HG03432 (cell line): Measurements from ENCODE around the gene TRIM40.

Experiments used
- ATAC-seq: cut with Tn5 transposase; IDR thresholded peaks from one replicate; pipeline ENCODE4 v1.9.1; 2021; ENCODE audit warnings: mild to moderate bottlenecking, moderate library complexity; ENCODE audit not compliant: unreplicated experiment

Gene TRIM40

DNA sequence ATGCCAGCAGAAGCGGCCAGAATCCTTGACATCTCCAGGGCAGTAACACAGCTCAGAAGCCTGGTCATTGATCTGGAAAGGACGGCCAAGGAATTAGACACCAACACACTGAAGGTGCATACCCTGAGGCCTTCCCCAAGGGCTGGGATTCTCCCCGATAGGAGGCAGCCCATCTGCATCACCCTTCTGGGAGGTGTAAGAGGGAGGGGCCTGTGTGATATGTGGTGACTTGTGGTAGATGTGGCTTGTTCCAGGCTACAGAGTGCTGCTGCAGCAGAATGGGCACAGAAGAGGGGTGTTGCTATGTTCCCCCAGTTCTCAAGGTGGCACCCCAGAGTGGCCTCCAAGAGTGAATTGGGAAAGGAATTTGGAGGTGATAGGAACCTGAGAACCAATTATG, 11.2 kb downstream of the TRIM40 start:
- no peak for ATAC-seq

- no peak for ATAC-seq
Measured at GRCh38 chr6:30149234-30149633, 13.3 kb downstream of the TRIM40 start.

GRCh38 chr6:30149858-30150550, 14.1 kb downstream of the TRIM40 start:
- no peak for ATAC-seq

DNA sequence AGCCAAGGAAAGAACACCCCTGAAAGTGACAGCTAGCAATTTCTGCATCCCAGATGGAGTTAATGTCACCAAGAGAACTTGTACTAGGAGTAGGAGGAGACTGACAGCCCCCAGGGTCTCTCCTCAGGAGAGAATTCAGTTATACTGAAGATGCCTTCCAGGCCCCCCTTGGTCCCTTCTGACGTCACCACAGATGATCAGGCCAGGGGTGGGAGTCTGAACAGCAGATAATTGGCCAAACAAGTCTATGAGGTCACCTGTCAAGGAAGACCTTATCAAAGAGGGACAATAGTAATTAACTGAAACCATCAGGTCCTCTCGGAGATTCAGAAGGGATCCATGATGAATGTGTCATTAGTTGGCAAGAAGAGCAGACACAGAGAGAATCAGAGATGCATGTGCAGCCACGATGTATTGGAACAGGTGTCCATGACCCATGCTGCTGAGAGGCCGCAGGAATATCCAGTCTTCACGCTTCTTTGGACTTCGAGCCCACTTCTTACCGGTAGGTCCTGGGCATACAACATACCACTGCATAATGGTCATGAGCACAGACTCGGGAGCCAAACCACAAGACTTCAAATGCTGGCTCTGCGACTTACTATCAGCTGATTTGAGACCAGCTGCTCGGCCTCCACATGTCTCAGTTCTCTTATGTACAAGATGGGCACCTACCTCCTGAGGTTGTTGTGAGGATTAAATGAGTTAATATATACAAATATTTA, 14.9 kb downstream of the TRIM40 start:
- no peak for ATAC-seq

GRCh38 chr6:30151580-30151979, 15.6 kb downstream of the TRIM40 start:
- no peak for ATAC-seq

- ATAC-seq, result no peak
Measured at GRCh38 chr6:30152016-30152673, 16.2 kb downstream of the TRIM40 start.

- ATAC-seq, result no peak
Measured at GRCh38 chr6:30152910-30153610, 17.1 kb downstream of the TRIM40 start.

DNA sequence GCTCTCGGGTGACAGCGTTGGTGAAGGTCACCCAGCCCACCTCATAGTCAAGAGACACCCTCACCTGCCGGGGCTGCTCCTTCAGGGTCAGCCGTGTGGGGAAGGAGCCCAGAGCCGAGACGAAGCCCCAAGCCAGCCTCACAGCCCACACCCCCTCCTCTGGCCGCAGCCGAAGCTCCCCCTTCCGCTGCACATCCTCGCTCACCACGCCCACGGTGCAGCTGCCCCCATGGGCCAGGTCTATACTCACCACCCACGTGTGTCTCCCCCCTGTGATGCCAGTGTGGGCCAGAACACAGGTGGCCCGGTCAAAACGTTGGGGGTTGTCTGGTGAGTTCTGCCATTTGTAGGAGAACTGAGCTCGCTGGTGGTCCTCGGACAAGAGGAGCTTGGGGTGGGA, 18.1 kb downstream of the TRIM40 start:
- no peak for ATAC-seq

DNA sequence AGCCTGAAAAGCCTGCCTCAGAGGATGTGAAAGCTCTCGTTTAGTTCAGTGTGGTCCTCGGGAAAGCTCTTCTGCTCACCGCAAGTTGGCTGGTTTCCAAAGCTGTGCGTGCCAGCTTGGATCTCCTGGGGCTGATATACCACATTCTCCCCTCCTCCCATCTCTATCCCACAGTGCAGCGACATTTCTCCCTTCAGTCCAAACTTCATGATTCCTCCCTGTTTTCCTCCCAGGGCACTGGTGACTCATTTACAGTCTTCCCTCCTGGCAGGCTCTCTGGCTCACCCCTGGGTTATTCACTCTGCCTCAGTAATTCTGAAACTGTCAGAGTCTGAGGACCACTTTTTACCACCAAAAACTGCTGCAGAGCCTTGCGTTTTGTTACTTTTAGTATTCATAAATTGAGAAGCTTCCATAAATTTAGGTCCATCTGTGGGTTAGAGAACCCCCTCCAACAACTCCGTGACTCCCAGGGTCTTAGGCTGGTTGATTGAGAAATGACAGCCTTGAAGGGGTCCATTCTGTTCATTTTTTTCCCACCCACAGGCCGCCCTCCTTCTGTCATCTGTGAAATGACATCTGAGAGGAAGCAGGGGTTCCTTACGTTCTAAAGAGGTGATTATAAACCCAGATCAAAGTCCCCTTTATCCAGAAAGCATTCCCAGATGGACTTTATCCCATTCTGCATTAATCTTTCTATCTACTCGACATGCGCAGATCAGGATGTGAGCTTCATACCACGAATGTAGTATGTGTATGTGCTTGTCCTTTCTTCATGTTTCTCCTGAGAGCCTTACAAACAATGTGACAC, 19.0 kb downstream of the TRIM40 start:
- ATAC-seq, result no peak

- ATAC-seq, result no peak
Measured at GRCh38 chr6:30155520-30156261, 19.8 kb downstream of the TRIM40 start.

- ATAC-seq, result no peak
Measured at GRCh38 chr6:30156262-30156599, 20.3 kb downstream of the TRIM40 start.

DNA sequence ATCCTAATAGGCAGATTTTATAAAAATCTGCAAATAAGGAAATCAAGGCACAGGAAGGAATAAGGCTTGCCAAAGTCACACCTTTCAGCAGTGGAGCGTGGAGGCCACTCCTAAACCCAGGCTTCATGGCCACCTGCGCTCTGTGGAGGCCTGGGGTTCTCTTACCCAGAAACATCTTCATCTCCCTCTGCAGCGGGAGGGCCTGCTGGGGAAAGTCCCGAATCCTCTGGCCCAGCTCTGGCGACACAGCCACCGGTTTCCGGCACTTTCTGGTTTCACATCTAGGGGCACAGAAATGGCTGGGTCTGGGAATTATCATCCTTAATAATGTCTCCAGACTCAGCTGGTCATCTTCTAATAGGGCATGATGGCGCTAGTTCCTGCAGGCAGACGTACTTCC, 20.8 kb downstream of the TRIM40 start:
- ATAC-seq, result no peak

DNA sequence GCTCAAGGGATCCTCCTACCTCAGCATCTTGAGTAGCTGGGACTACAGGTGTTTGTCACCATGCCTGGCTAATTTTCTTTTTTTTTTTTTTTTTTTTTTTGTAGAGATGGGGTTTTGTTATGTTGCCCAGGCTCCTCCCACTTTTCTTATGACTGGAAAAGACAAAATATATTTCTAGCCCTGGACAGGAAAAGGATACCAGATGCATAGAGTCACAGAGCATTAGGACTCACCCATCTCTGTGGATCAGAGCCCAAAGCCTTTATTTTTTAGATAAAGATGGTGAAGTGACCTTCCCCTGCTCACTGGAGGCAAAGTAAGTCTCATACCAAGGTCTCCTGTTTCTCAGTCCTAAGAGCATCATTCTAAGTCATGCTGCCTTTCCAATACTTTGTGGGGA, 21.6 kb downstream of the TRIM40 start:
- no peak for ATAC-seq

GRCh38 chr6:30157999-30158398, 22.1 kb downstream of the TRIM40 start:
- ATAC-seq, result no peak

DNA sequence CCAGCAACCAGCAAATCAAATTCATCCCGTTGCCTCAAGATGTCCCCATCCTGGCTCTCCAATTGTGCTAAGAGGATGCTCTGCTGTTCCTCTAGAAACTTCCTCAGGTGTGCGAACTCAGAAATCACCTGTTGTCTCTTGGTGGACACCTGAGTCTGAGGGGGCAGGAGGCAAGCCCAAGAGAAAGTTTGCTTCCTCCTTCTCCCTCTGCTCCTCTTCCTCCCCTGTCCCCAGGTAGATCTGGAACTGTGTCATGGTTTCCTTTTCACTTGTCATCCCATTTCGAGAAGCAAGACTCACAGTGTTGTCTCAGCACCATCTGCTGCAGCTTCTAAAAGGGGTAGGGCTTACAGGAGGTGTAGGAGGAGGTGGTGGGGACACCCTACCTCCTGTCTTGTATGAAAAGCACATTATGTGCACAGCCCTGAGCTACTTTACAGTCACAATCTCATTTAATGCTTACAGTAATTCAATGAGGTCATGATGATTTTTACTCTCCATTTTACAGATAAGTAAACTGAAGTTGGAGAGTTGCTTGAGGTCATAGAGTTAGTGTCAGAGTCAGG, 22.6 kb downstream of the TRIM40 start:
- no peak for ATAC-seq

GRCh38 chr6:30160008-30160784, 24.3 kb downstream of the TRIM40 start:
- ATAC-seq, result no peak

DNA sequence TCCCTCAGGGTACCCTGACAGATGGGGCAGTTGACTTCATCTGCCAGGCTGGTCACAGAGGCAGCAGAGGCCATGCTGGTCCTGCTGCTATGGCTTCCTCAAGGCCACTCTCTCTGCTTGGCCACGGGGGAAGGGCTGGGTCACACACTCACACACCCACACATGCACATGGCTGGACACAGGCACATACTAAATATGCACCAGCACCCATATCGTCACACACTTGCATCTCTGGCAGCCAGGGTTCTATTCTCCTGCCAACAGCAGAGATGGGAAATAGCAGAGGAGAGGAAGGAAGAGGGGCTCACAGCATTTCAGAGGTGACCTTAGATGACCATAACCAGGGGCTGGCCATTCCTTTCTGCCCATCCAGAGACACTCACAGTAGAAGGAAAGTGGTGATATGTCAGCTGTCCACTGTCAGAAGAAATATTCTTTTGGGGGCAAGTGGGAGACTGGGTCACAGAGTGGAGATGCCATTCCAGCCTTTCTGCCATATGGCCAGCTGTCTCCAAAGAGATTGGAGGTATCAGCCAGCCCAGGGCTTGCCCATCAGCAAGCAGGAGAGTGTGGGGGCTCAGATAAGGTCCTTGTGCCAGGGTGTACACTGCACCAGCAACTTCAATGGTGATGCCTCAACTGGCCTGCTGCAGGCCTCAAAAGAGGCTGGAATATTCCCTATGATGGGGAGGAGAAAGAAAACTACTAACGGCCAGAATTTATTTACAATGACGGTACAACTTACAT, 25.0 kb downstream of the TRIM40 start, which contains the start of gene TRIM10:
Gene TRIM10 (minus strand): TSS at position 427 of the 747 bp plus-strand sequence. CDS start 353 bp downstream, at position 74.
- ATAC-seq, result no peak
